ENCODE results near the gene EPM2A.

DNA sequence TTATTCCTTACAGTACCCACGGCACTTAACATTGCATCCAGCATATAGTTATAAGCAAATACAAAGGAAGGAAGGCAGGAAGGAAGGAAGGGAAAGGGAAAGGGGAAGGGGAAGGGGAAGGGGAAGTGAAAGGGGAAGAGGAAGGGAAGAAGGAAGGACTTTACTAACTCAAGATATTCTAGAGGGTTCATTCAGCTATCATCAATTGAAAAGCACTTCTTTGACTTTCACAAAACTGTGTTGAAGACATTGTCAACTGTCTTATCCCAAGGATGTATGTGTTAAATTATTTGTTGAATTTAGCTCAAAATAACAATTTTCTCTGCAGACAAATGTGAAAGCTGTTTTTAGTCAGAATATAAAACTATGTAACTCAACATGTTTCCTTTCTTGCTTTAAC lies 87.7 kb downstream of the EPM2A start:
- TF ChIP-seq, protein P1, sequence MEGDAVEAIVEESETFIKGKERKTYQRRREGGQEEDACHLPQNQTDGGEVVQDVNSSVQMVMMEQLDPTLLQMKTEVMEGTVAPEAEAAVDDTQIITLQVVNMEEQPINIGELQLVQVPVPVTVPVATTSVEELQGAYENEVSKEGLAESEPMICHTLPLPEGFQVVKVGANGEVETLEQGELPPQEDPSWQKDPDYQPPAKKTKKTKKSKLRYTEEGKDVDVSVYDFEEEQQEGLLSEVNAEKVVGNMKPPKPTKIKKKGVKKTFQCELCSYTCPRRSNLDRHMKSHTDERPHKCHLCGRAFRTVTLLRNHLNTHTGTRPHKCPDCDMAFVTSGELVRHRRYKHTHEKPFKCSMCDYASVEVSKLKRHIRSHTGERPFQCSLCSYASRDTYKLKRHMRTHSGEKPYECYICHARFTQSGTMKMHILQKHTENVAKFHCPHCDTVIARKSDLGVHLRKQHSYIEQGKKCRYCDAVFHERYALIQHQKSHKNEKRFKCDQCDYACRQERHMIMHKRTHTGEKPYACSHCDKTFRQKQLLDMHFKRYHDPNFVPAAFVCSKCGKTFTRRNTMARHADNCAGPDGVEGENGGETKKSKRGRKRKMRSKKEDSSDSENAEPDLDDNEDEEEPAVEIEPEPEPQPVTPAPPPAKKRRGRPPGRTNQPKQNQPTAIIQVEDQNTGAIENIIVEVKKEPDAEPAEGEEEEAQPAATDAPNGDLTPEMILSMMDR (conservative IDR thresholded peaks at IDR 0.05; ENCODE audit: low read length) = no peak
- no peak for TF ChIP-seq EZH2phosphoT487 (IDR thresholded peaks at IDR 0.05; ENCODE audit: borderline replicate concordance, low read depth, low read length)

Data from OCI-LY7 (cell line).